IPS-18c (cell line): ENCODE measurements around the gene TMEM129.
"Not testable (repeated sequence)": the region's sequence is repeated elsewhere in the genome, so short reads cannot be mapped to it uniquely, and the experiment has no call there.

ENCODE experiments used
- H3K4me3 ChIP-seq: 2 replicates; pipeline ENCODE4 v1.7.0; 2013; ENCODE audit warnings: low read depth, mild to moderate bottlenecking, low read length, moderate library complexity; ENCODE audit not compliant: insufficient read depth
- H3K9me3 ChIP-seq: one replicate; pipeline ENCODE4 v1.6.1; 2013; ENCODE audit warnings: mild to moderate bottlenecking, low read length, moderate library complexity; ENCODE audit not compliant: control insufficient read depth, insufficient read depth

The TMEM129 gene

DNA sequence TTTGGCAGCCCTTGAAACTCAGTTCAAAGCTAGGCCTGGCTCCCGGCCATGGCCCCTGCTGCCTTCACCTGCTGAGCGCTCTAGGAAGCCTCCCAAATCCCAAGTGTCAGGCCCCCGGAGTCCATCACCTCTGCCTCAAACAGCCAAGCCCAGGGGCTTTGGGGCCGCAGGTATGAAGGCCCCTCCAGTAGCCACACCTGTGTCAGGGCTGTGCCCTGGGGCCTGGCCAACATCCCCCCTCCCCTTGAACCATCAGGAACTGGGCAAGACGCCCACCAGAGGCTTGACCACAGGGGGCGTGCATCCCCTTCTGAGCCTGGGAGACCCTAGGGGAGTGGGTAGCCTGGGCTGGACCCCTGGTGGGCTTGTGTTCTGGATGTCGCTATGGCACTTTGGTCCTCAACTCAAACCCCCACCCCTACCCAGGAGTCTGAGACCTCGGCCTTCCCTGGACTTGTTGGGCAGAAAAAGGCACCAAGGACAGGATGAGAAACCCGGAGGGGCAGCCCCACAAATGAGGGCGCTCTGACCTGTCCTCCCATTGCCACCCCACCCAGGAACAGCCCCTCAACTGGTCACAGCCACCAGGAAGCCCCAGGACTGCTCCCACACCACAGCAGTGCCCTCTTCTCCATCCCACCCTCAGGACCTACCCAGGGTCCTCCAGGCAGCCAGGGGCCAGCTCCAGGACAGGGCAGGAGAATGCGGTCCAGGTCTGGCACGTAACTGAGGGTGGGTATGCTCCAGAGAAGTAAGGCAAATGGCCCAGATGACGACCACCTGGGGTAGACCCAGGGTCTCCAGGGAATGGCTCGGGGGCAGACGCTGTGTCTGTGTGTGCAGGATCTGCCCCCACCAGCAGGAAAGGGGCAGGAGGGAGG lies 4.8 kb downstream of the TMEM129 start:
- H3K9me3 ChIP-seq = no peaks in the 10 kb centered on the region
- no peak overlapping the region for H3K4me3 ChIP-seq

GRCh38 chr4:1715002-1715758 lies 5.9 kb downstream of the TMEM129 start:
- Histone ChIP-seq H3K9me3 (no peaks in the 10 kb centered on the region), H3K4me3 (no peak overlapping the region)

DNA sequence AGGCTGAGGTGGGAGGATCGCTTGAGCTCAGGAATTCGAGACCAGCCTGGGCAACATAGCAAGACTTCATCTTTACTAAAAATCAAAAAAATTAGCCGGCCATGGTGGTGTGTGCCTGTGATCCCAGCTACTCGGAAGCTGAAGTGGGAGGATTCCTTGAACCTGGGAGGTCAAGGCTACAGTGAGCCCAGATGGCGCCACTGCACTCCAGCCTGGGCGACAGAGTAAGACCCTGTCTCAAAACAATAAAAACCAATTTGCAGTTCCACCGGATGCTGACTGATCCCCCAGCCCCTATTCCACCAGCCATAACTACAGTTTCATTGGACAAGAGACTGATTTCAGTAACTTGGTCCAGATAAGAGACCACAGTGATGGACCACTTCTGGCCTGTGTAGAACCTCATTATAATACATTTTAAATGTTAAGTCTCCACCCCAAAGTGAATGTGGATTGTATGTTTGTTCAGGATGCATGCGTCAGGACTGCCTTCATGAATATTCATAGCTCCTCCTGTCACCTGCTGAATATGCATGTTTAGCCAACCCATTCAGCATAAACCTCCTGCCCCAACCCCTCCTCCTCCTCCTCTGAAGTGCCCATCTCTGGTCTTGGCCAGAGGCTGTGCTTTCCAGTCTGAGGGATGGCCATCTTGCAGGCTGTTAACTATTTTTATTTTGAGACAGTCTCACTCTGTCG lies 6.7 kb downstream of the TMEM129 start:
- no peaks in the 10 kb centered on the region for H3K9me3 ChIP-seq
- no peak overlapping the region for H3K4me3 ChIP-seq

GRCh38 chr4:1713003-1713851 lies 7.9 kb downstream of the TMEM129 start:
- Histone ChIP-seq H3K9me3 (no peaks in the 10 kb centered on the region), H3K4me3 (peak overlapping the region; percentile 91)

DNA sequence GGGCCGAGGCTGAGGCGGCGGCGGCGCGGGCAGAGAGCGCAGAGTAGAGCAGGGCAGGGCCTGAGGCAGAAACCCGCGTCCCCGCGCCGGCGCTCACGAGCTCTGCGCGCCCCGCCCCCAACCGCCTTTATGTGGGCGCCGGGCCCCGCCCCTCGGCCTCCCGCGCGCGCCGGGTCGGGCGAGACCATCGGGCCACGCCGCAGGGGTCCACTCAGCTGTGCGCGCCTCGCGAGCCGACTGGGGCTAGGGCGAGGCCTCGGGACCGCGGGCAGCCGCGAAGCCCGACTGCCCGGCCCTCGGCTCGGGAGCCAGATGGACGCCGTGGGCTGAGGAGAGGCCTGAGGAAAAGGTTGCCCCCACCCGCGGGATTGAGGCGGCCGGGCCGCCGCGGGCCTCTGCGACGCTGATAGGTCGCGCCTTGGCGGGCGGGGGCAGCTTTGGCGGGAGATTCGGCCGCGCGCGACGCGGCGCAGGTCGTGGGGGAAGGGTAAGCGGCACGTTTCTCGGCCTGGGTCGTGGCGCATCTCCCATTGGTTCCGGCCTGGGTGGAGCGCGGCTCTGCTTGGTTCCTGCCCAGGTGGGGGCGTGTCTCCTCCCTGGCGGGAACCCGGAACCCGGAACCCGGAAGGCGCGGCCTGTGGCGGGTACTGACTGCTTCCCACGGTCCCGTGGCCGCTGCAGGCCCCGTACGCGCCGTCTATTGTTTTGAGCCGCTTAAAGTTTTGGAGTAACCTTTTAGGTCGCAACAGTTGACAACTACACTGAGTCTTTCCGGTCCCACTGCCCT lies 8.7 kb downstream of the TMEM129 start, which contains the start of gene SLBP:
Gene SLBP (minus strand): TSS at position 104 of the 787 bp plus-strand sequence. CDS start 131 bp downstream, outside the sequence.
- H3K9me3 ChIP-seq = no peaks in the 10 kb centered on the region
- H3K4me3 ChIP-seq = peak within 1 kb of the TSS; percentile 91

- Histone ChIP-seq H3K9me3 (no peaks in the 10 kb centered on the region), H3K4me3 (peak overlapping the region; percentile 91)
These were observed 9.4 kb downstream of the TMEM129 start for GRCh38 chr4:1711571-1712215.

DNA sequence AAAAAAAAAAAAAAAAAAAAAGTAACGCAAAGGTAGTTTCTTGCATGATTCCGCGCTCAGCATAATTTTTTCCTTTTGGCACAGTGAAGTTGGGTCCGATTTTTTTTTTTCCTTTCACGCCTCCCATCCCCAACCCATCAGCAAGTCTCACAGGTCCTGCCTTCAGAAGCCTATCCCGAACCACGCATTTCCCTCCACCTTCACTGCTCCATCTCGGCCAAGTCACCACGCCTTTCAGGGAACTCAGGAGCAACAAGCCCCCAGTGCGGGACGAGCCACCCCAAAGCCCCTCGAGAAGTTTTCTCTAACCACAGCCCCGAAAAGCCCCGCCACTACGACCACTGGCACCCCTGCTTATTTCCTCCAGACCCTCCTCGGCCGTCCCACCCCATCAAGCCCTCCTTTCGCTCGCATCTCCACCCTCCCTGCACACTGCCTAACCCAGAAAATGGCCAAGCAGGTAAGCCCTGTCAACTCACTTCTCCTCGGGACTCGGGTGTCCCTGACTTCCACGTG lies 10.0 kb downstream of the TMEM129 start:
- H3K4me3 ChIP-seq = peak overlapping the region; percentile 91
- no peaks in the 10 kb centered on the region for H3K9me3 ChIP-seq

DNA sequence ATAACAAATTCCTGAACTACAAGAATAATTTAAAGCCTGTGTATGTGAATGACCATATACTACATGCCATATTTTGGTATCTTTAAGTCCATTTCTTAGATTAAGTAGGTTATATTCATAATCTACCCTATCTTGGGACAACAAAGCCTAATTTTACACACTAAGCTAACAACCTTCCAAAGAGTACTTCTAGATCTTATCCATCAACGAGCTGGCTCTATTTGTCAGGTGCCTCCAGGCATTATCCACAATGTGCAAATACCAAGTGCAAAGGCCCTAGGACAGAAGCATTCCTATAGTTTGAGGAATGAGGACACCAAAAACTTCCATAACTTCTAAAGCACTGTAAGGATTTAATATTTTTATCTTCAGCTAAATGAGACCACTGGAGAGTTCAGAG lies 12.5 kb downstream of the TMEM129 start:
- Histone ChIP-seq H3K9me3 (no peaks in the 10 kb centered on the region), H3K4me3 (no peak overlapping the region)

DNA sequence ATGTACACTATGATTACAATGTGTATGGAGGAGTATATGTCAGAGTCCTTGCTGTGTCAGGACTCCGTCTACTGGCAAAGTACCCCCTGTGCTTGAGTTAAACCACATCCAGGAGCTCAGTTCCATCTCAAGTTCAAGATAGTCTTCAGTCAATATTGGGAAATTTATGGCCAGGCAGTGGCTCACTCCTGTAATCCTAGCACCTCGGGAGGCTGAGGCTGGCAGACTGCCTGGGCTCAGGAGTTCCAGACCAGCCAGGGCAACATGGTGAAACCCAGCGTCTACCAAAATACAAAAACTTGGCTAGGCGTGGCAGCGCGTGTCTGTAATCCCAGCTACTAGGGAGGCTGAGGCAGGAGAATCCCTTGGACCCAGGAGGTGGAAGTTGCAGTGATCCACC lies 14.8 kb downstream of the TMEM129 start:
- no peak overlapping the region for H3K4me3 ChIP-seq
- no peaks in the 10 kb centered on the region for H3K9me3 ChIP-seq

DNA sequence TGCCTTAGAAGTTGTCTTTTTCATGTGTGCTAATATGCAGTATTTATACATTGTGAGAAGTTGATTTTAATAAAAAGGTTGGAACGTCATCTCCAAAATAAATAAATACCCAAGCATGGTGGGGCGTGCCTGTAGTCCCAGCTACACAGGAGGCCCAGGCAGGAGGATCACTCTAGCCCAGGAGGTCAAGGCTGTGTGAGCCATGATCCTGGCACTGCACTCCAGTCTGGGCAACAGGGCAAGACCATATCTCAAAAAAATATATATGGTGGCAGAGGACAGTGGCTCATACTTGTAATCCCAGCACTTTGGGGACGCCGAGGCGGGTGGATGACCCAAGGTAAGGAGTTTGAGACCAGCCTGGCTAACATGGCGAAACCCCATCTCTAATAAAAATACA lies 15.4 kb downstream of the TMEM129 start:
- no peaks in the 10 kb centered on the region for H3K9me3 ChIP-seq
- no peak overlapping the region for H3K4me3 ChIP-seq

GRCh38 chr4:1703867-1704266 lies 17.3 kb downstream of the TMEM129 start:
- Histone ChIP-seq H3K4me3 (no peak overlapping the region), H3K9me3 (no peaks in the 10 kb centered on the region)

GRCh38 chr4:1701671-1702070 lies 19.5 kb downstream of the TMEM129 start:
- not testable (repeated sequence) for H3K4me3 ChIP-seq, H3K9me3 ChIP-seq

- Histone ChIP-seq H3K9me3 (peaks cover 2% of the 10 kb centered on the region), H3K4me3 (no peak overlapping the region)
These were observed 25.2 kb downstream of the TMEM129 start for GRCh38 chr4:1695913-1696312.

GRCh38 chr4:1693131-1693896 lies 27.8 kb downstream of the TMEM129 start:
- Histone ChIP-seq H3K9me3 (peaks cover 2% of the 10 kb centered on the region), H3K4me3 (no peak overlapping the region)
